Neural progenitor cell (in vitro differentiated cells): Measurements from ENCODE around the gene MMP2. TPM values are rescaled to one million over a fixed set of nuclear protein-coding genes. Genes with fewer than 3 reads are reported as not detected.

ENCODE experiments used
- DNase-seq: peaks from one replicate; pipeline ENCODE4 v3.0.0-alpha.2; 2016; ENCODE audit warnings: low spot score
- H2AFZ ChIP-seq: fragments of 200-600 bp; sonication (generic); replicated peaks from 2 replicates; pipeline ENCODE4 v1.6.1; 2016; ENCODE audit warnings: antibody characterized with exemption
- H3F3A ChIP-seq: fragments of 200-600 bp; sonication (generic); 2 replicates; pipeline ENCODE4 v1.6.1; 2016; ENCODE audit warnings: antibody characterized with exemption, low read depth
- H3K27ac ChIP-seq: fragments of 200-600 bp; sonication (generic); 2 replicates; pipeline ENCODE4 v1.5.1; 2016; ENCODE audit warnings: mild to moderate bottlenecking
- H3K27me3 ChIP-seq: fragments of 200-600 bp; sonication (generic); 2 replicates; pipeline ENCODE4 v1.6.1; 2016; ENCODE audit warnings: mild to moderate bottlenecking, moderate library complexity
- H3K36me3 ChIP-seq: fragments of 200-600 bp; sonication (generic); 2 replicates; pipeline ENCODE4 v1.5.1; 2016
- H3K4me1 ChIP-seq: fragments of 200-600 bp; sonication (generic); 2 replicates; pipeline ENCODE4 v1.6.1; 2016; ENCODE audit warnings: mixed run types
- H3K4me2 ChIP-seq: fragments of 200-600 bp; sonication (generic); 2 replicates; pipeline ENCODE4 v1.6.1; 2016
- H3K4me3 ChIP-seq: fragments of 200-600 bp; sonication (generic); 2 replicates; pipeline ENCODE4 v1.5.1; 2016
- H3K79me2 ChIP-seq: fragments of 200-600 bp; sonication (generic); 2 replicates; pipeline ENCODE4 v1.6.1; 2016; ENCODE audit warnings: low read depth
- H3K9ac ChIP-seq: fragments of 200-600 bp; sonication (generic); 2 replicates; pipeline ENCODE4 v1.6.1; 2016
- H3K9me3 ChIP-seq: fragments of 200-600 bp; sonication (generic); 2 replicates; pipeline ENCODE4 v1.5.1; 2016; ENCODE audit warnings: low read depth
- H4K20me1 ChIP-seq: fragments of 200-600 bp; sonication (generic); 2 replicates; pipeline ENCODE4 v1.6.1; 2016; ENCODE audit warnings: low read depth
- H3K27ac Mint-ChIP-seq: 3 replicates; pipeline ENCODE4 v1.8.0; 2021; ENCODE audit warnings: mixed read lengths
- H3K27me3 Mint-ChIP-seq: 2 replicates; pipeline ENCODE4 v1.8.0; 2022; ENCODE audit warnings: low read depth, mild to moderate bottlenecking, inconsistent platforms, moderate library complexity, mixed read lengths; ENCODE audit not compliant: insufficient read depth
- H3K36me3 Mint-ChIP-seq: 3 replicates; pipeline ENCODE4 v1.8.0; 2021; ENCODE audit warnings: mixed read lengths
- H3K4me1 Mint-ChIP-seq: 3 replicates; pipeline ENCODE4 v1.8.0; 2021; ENCODE audit warnings: mixed read lengths
- H3K4me3 Mint-ChIP-seq: 3 replicates; pipeline ENCODE4 v1.8.0; 2021; ENCODE audit warnings: mild to moderate bottlenecking, moderate library complexity, mixed read lengths
- H3K9me3 Mint-ChIP-seq: 3 replicates; pipeline ENCODE4 v1.8.0; 2020; ENCODE audit warnings: mixed read lengths
- EZH2 ChIP-seq: fragments of 200-600 bp; sonication (generic); IDR thresholded peaks from 2 replicates; pipeline ENCODE4 v1.6.1; 2017; ENCODE audit warnings: antibody characterized with exemption, mild to moderate bottlenecking, moderate library complexity
- EZH2phosphoT487 ChIP-seq: fragments of 200-600 bp; sonication (generic); IDR thresholded peaks from 2 replicates; pipeline ENCODE4 v1.6.1; 2017; ENCODE audit warnings: antibody characterized with exemption
- total RNA-seq: library from RNA; depleted of rRNA; stranded (reverse); fragments of >200 nt; gene quantifications from 2 replicates; pipeline ENCODE4 v1.2.3, GENCODE V29; 2015; ENCODE audit warnings: low replicate concordance
- TF ChIP-seq, protein P1 (sequence below): fragments of 200-600 bp; sonication (generic); IDR thresholded peaks from 2 replicates; pipeline ENCODE4 v1.5.1; 2017; ENCODE audit warnings: antibody characterized with exemption, mild to moderate bottlenecking

MMP2 gene
- total RNA-seq, 1 donor from 2014 or later = 18.3 TPM

DNA sequence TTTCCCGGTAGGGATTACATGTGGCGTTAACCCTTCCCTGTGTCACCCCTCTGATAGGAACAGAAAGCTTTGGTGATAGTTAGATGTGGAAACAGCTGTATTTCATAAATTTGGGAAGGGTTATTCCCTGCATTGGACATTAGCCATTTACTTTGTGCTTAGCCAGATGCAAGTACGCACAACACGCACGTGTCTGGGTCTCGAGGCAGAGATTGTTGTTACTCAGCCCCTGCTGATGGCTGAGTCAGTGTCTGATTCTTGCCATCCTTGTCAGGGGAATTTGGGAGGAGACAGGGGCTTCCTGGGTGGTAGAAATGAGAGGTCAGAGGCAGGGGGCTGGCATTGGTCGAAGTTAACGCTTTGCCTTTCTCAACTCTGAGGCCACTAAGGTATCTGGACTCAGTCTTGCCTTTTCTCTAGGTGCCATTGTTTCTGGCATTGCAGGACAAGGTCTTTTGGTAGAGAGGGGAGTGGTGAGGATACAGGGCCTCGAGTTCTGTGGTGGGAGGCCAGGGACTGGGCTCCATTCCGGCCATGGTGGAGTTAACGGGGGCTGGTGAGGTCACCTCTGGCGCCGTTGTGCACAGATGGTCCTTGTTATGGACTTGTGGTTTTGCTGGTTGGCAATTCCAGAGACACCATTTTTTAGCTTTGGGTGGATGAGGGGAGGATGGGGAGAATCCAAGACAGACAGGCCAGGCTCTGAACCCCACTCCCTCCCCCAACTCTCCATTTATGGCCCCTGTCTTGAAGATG lies 8.2 kb downstream of the MMP2 start:
- DNase-seq = no peak
- H3K79me2 ChIP-seq = no peaks in the 10 kb centered on the region

DNA sequence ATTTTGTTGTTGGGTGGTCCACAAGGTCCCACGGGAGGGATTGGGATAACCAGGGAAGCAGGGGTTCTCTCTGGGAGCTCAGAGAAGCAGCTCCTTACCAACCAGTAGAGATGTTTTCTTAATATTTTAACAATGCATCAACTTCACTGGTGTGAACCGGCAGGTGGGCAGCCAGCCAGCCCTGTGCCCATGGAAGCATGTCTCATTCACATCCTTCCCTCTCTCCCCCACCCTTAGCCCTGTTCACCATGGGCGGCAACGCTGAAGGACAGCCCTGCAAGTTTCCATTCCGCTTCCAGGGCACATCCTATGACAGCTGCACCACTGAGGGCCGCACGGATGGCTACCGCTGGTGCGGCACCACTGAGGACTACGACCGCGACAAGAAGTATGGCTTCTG lies 9.3 kb downstream of the MMP2 start:
- Mint-ChIP-seq H3K27me3 (peaks cover 5% of the 10 kb centered on the region), H3K9me3 (no peaks in the 10 kb centered on the region), H3K36me3 (peaks cover 35% of the 10 kb centered on the region), H3K27ac (no peak overlapping the region), H3K4me1 (no peaks in the 10 kb centered on the region), H3K4me3 (no peak overlapping the region)
- no peak overlapping the region for H3K4me3 ChIP-seq
- no peaks in the 10 kb centered on the region for H3K9me3 ChIP-seq
- H2AFZ ChIP-seq = no peak overlapping the region
- H3K27ac ChIP-seq = no peak overlapping the region
- no peaks in the 10 kb centered on the region for H3K36me3 ChIP-seq
- H3K9ac ChIP-seq = no peak overlapping the region
- no peak overlapping the region for H3K4me2 ChIP-seq
- DNase-seq = no peak
- no peaks in the 10 kb centered on the region for H4K20me1 ChIP-seq
- no peak for TF ChIP-seq EZH2
- no peak for TF ChIP-seq EZH2phosphoT487
- TF ChIP-seq, protein P1, sequence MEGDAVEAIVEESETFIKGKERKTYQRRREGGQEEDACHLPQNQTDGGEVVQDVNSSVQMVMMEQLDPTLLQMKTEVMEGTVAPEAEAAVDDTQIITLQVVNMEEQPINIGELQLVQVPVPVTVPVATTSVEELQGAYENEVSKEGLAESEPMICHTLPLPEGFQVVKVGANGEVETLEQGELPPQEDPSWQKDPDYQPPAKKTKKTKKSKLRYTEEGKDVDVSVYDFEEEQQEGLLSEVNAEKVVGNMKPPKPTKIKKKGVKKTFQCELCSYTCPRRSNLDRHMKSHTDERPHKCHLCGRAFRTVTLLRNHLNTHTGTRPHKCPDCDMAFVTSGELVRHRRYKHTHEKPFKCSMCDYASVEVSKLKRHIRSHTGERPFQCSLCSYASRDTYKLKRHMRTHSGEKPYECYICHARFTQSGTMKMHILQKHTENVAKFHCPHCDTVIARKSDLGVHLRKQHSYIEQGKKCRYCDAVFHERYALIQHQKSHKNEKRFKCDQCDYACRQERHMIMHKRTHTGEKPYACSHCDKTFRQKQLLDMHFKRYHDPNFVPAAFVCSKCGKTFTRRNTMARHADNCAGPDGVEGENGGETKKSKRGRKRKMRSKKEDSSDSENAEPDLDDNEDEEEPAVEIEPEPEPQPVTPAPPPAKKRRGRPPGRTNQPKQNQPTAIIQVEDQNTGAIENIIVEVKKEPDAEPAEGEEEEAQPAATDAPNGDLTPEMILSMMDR = no peak
- H3K79me2 ChIP-seq = no peaks in the 10 kb centered on the region
- no peaks in the 10 kb centered on the region for H3K27me3 ChIP-seq
- no peaks in the 10 kb centered on the region for H3F3A ChIP-seq
- no peaks in the 10 kb centered on the region for H3K4me1 ChIP-seq

More for the DNA sequence above, 8.2 kb downstream of the MMP2 start:
- no peaks in the 10 kb centered on the region for H3K4me1 Mint-ChIP-seq
- peaks cover 37% of the 10 kb centered on the region for H3K36me3 Mint-ChIP-seq
- Histone ChIP-seq H3K4me2 (no peak overlapping the region), H3K27me3 (peaks cover 4% of the 10 kb centered on the region), H3K9me3 (no peaks in the 10 kb centered on the region), H4K20me1 (no peaks in the 10 kb centered on the region), H3K36me3 (no peaks in the 10 kb centered on the region), H3K9ac (no peak overlapping the region), H2AFZ (no peak overlapping the region), H3K4me3 (no peak overlapping the region), H3F3A (no peaks in the 10 kb centered on the region), H3K4me1 (no peaks in the 10 kb centered on the region), H3K27ac (no peak overlapping the region)
- H3K4me3 Mint-ChIP-seq = no peak overlapping the region
- H3K27me3 Mint-ChIP-seq = peaks cover 5% of the 10 kb centered on the region
- no peaks in the 10 kb centered on the region for H3K9me3 Mint-ChIP-seq
- H3K27ac Mint-ChIP-seq = no peak overlapping the region
- TF ChIP-seq EZH2phosphoT487 (no peak), EZH2 (no peak)
- TF ChIP-seq, protein P1 = no peak

DNA sequence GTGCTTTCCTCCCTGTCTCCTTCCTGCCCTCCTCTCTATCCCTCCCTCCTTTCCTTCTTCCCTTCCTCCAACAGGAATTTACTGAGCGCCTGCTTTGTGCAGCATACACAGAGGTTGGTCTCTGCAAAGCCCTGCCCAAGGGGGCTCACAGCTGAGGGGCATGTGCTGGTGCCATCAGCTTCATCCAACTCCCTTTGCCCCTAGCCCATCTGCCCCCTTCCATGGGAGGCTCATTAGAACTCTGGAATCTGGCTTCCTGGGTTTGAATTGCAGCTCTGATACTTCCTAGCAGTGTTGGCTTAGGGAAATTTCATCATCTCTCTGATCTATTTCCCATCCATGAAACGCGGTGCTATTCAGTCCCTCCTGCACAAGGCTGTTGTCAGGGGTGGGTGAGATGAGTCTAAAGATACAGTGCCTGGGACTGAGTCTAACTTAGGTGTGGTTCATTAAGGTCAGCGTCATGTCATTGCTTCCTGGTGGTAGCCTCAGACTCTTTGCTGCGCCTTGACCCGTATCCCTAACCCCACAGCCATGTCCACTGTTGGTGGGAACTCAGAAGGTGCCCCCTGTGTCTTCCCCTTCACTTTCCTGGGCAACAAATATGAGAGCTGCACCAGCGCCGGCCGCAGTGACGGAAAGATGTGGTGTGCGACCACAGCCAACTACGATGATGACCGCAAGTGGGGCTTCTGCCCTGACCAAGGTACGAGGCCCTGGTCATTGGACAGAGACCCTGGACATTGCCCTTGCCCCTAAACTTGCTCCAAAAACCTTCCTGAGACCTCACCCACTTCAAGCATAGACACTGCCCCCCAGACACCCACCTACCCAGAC lies 10.3 kb downstream of the MMP2 start:
- Histone ChIP-seq H3K79me2 (no peaks in the 10 kb centered on the region), H3K4me2 (no peak overlapping the region), H3K27ac (no peak overlapping the region), H3K4me1 (no peaks in the 10 kb centered on the region), H3K9me3 (no peaks in the 10 kb centered on the region), H2AFZ (no peak overlapping the region), H3F3A (no peaks in the 10 kb centered on the region), H4K20me1 (no peaks in the 10 kb centered on the region), H3K4me3 (no peak overlapping the region), H3K27me3 (no peaks in the 10 kb centered on the region), H3K36me3 (no peaks in the 10 kb centered on the region), H3K9ac (no peak overlapping the region)
- peaks cover 31% of the 10 kb centered on the region for H3K36me3 Mint-ChIP-seq
- H3K4me1 Mint-ChIP-seq = no peaks in the 10 kb centered on the region
- no peak overlapping the region for H3K27ac Mint-ChIP-seq
- no peak for TF ChIP-seq EZH2phosphoT487
- TF ChIP-seq, protein P1 = no peak
- no peak for TF ChIP-seq EZH2
- H3K9me3 Mint-ChIP-seq = no peaks in the 10 kb centered on the region
- DNase-seq = no peak
- H3K27me3 Mint-ChIP-seq = peaks cover 5% of the 10 kb centered on the region
- no peak overlapping the region for H3K4me3 Mint-ChIP-seq
